LNCaP clone FGC (cell line): ENCODE measurements around the gene MT2A.

Source experiments
- DNase-seq: peaks from one replicate; pipeline ENCODE4 v3.0.0-alpha.2; 2011; ENCODE audit warnings: low read depth
- H3K4me3 ChIP-seq: 2 replicates; pipeline ENCODE4 v1.5.1; 2011; ENCODE audit warnings: mild to moderate bottlenecking, low read depth, low read length, control low read depth
- TF ChIP-seq, protein P1 (sequence below): IDR thresholded peaks from 2 replicates; pipeline ENCODE4 v1.5.1; 2012; ENCODE audit warnings: mild to moderate bottlenecking; ENCODE audit not compliant: control insufficient read depth, insufficient read depth; ENCODE audit errors: extremely low read depth

Gene MT2A

DNA sequence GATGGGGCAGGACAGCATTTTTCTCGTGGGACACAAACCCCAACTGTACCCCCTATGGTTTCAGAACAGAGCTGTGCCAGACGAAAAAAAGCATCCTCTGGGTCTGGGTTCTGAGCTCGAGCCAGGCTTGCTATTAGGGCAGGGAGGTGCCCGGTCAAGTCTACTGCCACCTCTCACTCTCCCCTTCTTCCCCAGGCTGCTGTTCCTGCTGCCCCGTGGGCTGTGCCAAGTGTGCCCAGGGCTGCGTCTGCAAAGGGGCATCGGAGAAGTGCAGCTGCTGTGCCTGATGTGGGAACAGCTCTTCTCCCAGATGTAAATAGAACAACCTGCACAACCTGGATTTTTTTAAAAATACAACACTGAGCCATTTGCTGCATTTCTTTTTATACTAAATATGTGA is 18.3 kb downstream of the MT2A start:
- H3K4me3 ChIP-seq, result no peak overlapping the region
- DNase-seq, result no peak
- TF ChIP-seq, protein P1, sequence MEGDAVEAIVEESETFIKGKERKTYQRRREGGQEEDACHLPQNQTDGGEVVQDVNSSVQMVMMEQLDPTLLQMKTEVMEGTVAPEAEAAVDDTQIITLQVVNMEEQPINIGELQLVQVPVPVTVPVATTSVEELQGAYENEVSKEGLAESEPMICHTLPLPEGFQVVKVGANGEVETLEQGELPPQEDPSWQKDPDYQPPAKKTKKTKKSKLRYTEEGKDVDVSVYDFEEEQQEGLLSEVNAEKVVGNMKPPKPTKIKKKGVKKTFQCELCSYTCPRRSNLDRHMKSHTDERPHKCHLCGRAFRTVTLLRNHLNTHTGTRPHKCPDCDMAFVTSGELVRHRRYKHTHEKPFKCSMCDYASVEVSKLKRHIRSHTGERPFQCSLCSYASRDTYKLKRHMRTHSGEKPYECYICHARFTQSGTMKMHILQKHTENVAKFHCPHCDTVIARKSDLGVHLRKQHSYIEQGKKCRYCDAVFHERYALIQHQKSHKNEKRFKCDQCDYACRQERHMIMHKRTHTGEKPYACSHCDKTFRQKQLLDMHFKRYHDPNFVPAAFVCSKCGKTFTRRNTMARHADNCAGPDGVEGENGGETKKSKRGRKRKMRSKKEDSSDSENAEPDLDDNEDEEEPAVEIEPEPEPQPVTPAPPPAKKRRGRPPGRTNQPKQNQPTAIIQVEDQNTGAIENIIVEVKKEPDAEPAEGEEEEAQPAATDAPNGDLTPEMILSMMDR, result no peak

DNA sequence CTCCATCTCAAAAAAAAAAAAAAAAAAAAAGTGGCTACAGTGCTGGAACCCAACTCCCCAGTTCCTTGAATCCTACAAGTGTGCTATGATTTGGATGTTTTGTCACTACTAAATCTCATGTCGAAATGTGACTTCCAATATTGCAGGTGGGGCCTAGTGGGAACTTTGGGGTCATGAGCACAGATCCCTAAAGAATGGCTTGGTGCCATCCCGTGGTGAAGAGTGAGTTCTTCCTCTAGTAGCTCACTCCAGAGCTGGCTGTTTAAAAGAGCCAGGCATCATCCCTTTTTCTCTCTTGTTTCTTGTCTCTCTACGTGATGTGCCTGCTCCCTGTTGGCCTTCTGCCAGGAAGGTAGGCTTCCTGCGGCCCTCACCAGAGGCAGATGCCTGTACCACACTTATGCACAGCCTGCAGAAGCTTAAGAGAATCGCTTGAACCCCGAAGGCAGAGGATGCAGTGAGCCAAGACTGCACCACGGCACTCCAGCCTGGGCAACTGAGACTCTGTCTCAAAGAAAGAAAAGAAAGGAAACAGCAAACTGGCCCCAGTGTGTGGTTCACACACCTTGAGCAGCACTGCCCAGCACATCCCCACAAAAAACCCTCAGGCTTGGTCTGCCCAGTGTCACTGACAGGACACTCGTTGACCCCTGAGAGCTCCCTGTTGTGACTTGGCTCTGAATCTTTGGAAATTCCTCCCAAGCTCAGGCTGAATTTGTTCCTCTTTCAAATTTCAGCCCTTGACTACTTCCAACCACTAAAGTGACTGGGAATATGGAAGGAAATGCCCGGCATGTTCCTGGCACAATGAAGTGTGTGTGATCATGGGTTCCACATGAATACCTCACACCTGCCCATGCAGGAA is 20.3 kb downstream of the MT2A start:
- no peak overlapping the region for H3K4me3 ChIP-seq
- TF ChIP-seq, protein P1, result no peak
- no peak for DNase-seq

DNA sequence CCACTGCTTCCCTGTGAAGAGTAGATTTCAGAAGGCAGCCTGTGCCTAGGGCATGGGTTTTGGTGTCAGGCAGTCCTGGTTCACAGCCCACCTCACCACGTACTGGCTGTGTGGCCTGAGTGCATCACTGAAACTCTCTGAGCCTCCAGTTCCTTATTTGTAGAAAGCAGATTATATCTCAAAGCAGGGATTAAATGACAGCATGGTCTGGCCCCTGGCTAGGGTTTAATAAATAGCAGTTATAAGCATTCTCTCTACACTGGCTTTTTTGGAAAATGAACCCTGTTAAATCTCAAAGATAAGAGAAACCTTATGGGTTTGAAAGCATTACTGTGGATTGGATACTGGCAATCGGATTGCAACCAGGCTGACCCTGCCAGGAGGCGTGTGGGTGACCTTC is 21.1 kb downstream of the MT2A start:
- DNase-seq, result no peak
- H3K4me3 ChIP-seq, result no peak overlapping the region
- TF ChIP-seq, protein P1, result no peak

DNA sequence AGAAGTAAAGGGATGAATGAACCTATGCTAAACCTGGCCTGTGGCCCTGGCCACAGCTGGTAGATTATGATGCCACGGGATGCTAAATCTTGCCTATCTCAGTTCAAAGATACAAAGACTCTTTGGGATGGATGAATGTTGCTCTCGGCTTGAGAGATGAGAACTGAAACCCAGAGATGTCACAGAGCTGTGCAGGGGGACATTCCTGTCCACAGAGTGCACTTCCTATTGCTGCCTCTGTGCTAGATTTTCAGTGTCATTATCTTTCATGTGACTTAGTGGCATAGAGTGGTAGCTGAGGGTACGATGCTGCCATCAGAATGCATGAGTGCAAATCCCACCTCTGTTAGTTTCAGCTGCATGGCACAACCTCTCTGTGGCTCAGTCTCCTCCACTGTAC is 21.8 kb downstream of the MT2A start:
- H3K4me3 ChIP-seq, result no peak overlapping the region
- TF ChIP-seq, protein P1, result no peak
- no peak for DNase-seq

DNA sequence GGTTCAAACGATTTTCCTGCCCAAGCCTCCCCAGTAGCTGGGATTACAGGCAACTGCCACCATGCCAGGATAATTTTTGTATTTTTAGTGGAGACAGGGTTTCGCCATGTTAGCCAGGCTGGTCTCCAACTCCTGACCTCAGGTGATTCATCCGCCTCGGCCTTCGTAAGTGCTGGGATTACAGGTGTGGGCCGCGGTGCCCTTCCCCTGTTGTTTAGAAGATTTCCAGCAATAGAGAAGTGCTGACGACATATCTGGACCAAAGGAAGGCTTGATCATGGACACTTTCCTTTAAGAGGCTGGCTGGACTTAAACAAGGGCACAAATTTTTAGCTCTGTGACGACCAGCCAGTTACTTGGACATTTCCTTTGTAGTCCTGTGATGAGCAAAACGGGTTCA is 22.8 kb downstream of the MT2A start:
- DNase-seq, result no peak
- no peak overlapping the region for H3K4me3 ChIP-seq
- TF ChIP-seq, protein P1, result no peak

DNA sequence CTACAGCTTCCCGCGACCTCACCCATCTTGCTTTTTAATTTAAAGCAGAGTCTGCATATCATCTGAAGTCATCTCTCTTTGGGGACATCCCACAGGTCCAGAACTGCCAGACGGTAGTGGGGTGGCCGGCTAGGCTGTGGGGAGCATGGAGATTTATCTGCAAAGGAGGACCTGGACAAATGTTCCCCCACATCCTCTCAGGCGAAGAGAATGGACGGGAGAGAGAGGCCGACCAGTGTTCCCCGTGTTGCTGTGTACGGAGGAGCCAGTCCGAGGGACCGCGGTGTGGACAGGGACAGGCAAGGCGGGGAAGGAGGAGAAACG is 23.4 kb downstream of the MT2A start:
- TF ChIP-seq, protein P1, result no peak
- no peak overlapping the region for H3K4me3 ChIP-seq
- DNase-seq, result no peak
